Gastrocnemius medialis (tissue), 4 donors: Measurements from ENCODE around the gene DNMBP. TPM values are rescaled to one million over a fixed set of nuclear protein-coding genes. Genes with fewer than 3 reads are reported as not detected.

ENCODE experiments used
- ATAC-seq, 2 donors: fragments of 150-250 bp; one replicate each; pipeline ENCODE4 v1.9.1; 2016
- DNase-seq, 2 donors: peaks; one replicate each; pipeline ENCODE4 v3.0.0-alpha.2; 2019
- H3K27ac ChIP-seq, 4 donors: fragments of 200-600 bp; sonication (generic); 1 replicate in 1 of 4; 2 replicates in 3 of 4; pipeline ENCODE4 v1.5.1; 2016 to 2018; ENCODE audit warnings: mild to moderate bottlenecking in 2 of 4, moderate library complexity in 1 of 4
- H3K27me3 ChIP-seq, 3 donors: fragments of 200-600 bp; sonication (generic) in 2 of 3; 1 replicate in 1 of 3; 2 replicates in 2 of 3; pipeline versions ENCODE4 v1.5.1 to v1.6.0; 2016 to 2019; ENCODE audit warnings: mild to moderate bottlenecking in 1 of 3, moderate library complexity in 1 of 3
- H3K36me3 ChIP-seq, 2 donors: fragments of 200-600 bp; sonication (generic) in 1 of 2; one replicate each; pipeline ENCODE4 v1.5.1; 2017 to 2018
- H3K4me1 ChIP-seq, 2 donors: fragments of 200-600 bp; sonication (generic) in 1 of 2; one replicate each; pipeline ENCODE4 v1.5.1; 2016 to 2017; ENCODE audit warnings: mild to moderate bottlenecking in 2 of 2
- H3K4me3 ChIP-seq, 4 donors: fragments of 200-600 bp; sonication (generic) in 3 of 4; 1 replicate in 1 of 4; 2 replicates in 3 of 4; pipeline ENCODE4 v1.5.1; 2016 to 2019; ENCODE audit warnings: mild to moderate bottlenecking in 2 of 4
- H3K9me3 ChIP-seq, 3 donors: fragments of 200-600 bp; sonication (generic) in 2 of 3; 1 replicate in 1 of 3; 2 replicates in 2 of 3; pipeline ENCODE4 v1.5.1; 2016 to 2019
- POLR2A ChIP-seq, 2 donors: fragments of 450-650 bp; IDR thresholded peaks; one replicate each; pipeline ENCODE4 v1.6.1; 2017; ENCODE audit warnings: antibody characterized with exemption in 2 of 2, mild to moderate bottlenecking in 2 of 2, moderate library complexity in 2 of 2
- in situ Hi-C, 4 donors: fragments of 200-750 bp; cut with MboI; loops; one replicate each; pipeline versions ENCODE4 v1.15.0 to v1.8.0; 2017; ENCODE audit warnings: low sequenced_read_pairs in 4 of 4
- intact Hi-C: fragments of 100-400 bp; cut with DNase I; formaldehyde crosslinking; loops from one replicate; pipeline ENCODE4 v1.15.1; 2023; ENCODE audit warnings: low total_unique reads
- total RNA-seq, 4 donors: library from RNA; depleted of rRNA; stranded (reverse); fragments of >200 nt; gene quantifications; one replicate each; pipeline versions ENCODE4 v1.1.0 to v1.2.3, GENCODE V29; 2016
- TF ChIP-seq, protein P1 (sequence below), 5 experiments: fragments of 450-650 bp in 3 of 5; fragments of 200-600 bp in 2 of 5; sonication (generic) in 2 of 5; IDR thresholded peaks in 4 of 5; conservative IDR thresholded peaks in 1 of 5; 1 replicate in 4 of 5; 2 replicates in 1 of 5; pipeline ENCODE4 v1.5.1; 2016 to 2019; ENCODE audit warnings: antibody characterized with exemption in 5 of 5, mild to moderate bottlenecking in 3 of 5, moderate library complexity in 3 of 5

DNMBP gene
- total RNA-seq, 4 donors from 2014 or later = 9.5 to 22.5 (median 15.0) TPM

DNA sequence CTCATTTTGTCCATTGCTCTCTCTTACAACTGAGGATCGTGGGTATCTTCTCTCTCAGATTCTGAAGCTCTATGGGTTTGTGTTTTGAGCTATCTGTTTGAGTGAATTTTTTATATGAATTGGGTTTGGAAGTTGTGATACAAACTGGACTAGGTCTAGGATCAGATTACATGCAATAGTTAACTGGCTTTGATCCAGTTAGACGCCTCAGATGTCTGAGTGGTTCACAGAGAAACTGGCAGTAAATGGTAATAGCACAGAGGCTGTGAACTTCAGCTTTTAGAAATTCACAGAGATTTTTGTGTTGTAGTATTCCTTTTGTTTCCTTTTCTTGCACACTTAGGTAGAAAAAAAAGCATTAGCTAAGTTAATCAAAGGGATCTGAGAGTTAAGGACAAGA is 12.7 kb upstream of the DNMBP start:
- Histone ChIP-seq H3K36me3 (no peaks in the 10 kb centered on the region), H3K4me3 (no peak overlapping the region), H3K27ac (no peak overlapping the region), H3K9me3 (no peaks in the 10 kb centered on the region), H3K4me1 (no peaks in the 10 kb centered on the region), H3K27me3 (no peaks in the 10 kb centered on the region)
- DNase-seq = no peak
- TF ChIP-seq, protein P1, sequence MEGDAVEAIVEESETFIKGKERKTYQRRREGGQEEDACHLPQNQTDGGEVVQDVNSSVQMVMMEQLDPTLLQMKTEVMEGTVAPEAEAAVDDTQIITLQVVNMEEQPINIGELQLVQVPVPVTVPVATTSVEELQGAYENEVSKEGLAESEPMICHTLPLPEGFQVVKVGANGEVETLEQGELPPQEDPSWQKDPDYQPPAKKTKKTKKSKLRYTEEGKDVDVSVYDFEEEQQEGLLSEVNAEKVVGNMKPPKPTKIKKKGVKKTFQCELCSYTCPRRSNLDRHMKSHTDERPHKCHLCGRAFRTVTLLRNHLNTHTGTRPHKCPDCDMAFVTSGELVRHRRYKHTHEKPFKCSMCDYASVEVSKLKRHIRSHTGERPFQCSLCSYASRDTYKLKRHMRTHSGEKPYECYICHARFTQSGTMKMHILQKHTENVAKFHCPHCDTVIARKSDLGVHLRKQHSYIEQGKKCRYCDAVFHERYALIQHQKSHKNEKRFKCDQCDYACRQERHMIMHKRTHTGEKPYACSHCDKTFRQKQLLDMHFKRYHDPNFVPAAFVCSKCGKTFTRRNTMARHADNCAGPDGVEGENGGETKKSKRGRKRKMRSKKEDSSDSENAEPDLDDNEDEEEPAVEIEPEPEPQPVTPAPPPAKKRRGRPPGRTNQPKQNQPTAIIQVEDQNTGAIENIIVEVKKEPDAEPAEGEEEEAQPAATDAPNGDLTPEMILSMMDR (IDR thresholded peaks at IDR 0.05 in 4 of 5, conservative IDR thresholded peaks at IDR 0.05 in 1 of 5) = no peak
- no peak for TF ChIP-seq POLR2A (IDR thresholded peaks at IDR 0.05)
- no peak for ATAC-seq
- in situ Hi-C loops (loop anchor here in 1 of 4 donors (25.0 kb wide), 1 partner anchor 110 kb away; no protein-coding TSS in a partner anchor), intact Hi-C loops (no loop called here)

DNA sequence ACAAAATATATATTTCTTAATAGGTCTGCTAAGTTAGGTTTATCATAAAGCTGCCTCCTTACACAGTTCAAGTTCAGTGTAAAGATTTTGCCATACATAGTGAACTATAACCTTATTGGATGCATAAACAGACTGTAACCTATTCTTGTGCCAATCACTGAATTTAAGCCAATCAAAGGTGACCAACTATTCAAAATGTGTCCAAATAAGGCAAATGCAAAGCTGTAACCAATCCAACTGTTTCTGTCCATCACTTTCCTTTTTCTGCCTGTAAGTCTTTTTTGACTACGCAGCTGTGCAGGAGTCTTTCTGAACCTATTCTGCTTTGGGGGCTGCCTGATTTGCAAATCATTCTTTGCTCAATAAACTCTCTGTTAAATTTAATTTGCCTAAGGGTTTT is 11.6 kb upstream of the DNMBP start:
- Histone ChIP-seq H3K4me1 (no peaks in the 10 kb centered on the region), H3K9me3 (no peaks in the 10 kb centered on the region), H3K27ac (no peak overlapping the region), H3K4me3 (no peak overlapping the region), H3K27me3 (no peaks in the 10 kb centered on the region), H3K36me3 (no peaks in the 10 kb centered on the region)
- DNase-seq (no peak), ATAC-seq (no peak)
- intact Hi-C loops (no loop called here), in situ Hi-C loops (loop anchor here in 1 of 4 donors (25.0 kb wide), 1 partner anchor 109 kb away; no protein-coding TSS in a partner anchor)
- no peak for TF ChIP-seq POLR2A (IDR thresholded peaks at IDR 0.05)
- TF ChIP-seq, protein P1 (IDR thresholded peaks at IDR 0.05 in 4 of 5, conservative IDR thresholded peaks at IDR 0.05 in 1 of 5) = no peak

DNA sequence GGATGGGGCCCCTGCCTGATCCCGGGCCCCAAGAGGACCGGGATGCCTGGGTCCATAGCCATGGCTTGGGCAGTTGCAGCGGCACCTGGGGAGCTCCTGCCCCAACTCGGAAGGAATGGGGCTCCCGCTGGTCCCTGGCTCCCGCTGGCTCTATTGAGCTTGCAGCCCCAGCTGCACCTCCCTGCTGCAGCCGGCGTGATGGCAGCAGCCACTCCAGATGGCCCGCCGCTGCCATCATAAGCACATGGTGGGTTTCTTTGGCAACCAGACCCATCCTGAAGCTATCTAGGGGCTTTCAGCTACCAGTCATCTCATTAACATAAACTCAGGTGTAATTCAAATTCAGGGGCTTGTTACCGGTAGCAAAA is 11.1 kb upstream of the DNMBP start:
- ATAC-seq = no peak
- in situ Hi-C loops = loop anchor here in 1 of 4 donors (25.0 kb wide), 1 partner anchor 109 kb away; no protein-coding TSS in a partner anchor
- Histone ChIP-seq H3K4me3 (no peak overlapping the region), H3K36me3 (no peaks in the 10 kb centered on the region), H3K4me1 (no peaks in the 10 kb centered on the region), H3K27me3 (no peaks in the 10 kb centered on the region), H3K9me3 (no peaks in the 10 kb centered on the region), H3K27ac (no peak overlapping the region)
- DNase-seq = no peak
- TF ChIP-seq POLR2A (IDR thresholded peaks at IDR 0.05) = no peak
- TF ChIP-seq, protein P1 (IDR thresholded peaks at IDR 0.05 in 4 of 5, conservative IDR thresholded peaks at IDR 0.05 in 1 of 5) = no peak
- intact Hi-C loops = no loop called here

DNA sequence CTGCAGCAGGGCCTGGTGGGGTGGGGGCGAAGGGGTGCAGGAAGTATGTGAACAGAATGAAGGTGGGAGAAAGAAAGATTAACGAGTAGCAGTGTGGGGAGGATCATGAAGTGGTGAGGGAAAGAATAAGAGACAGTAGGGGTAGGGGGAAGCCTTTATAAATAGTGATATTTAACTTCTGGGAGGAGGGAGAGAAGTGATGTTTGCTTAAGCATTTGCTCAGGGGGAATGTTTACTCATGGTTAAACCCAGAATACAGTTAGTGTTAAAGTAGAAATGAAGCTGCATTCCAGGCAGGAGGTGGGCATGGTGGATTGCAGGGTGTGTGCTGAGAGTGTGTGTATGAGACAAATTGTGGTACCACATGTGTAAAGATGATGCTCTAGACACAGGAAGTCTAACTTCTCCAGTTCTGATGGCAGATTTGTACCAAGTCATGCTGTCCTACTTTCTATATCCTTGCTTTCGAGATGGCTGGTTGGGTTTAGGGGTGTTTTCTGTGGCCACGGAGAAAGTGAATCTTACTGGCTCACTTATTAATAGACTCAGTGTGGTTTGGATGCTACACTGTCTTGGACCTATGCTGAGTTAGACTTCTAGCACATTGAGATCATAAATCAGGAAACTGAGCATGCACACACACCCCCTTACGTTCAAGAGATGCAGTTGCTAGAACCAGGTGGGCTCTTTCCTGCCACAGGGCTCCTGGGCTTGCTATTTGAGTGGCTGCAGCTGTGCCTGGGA is 10.6 kb upstream of the DNMBP start:
- H3K4me1 ChIP-seq = no peaks in the 10 kb centered on the region
- H3K9me3 ChIP-seq = no peaks in the 10 kb centered on the region
- DNase-seq = no peak
- TF ChIP-seq POLR2A (IDR thresholded peaks at IDR 0.05) = no peak
- TF ChIP-seq, protein P1 (IDR thresholded peaks at IDR 0.05 in 4 of 5, conservative IDR thresholded peaks at IDR 0.05 in 1 of 5) = no peak
- no peak overlapping the region for H3K4me3 ChIP-seq
- H3K36me3 ChIP-seq = no peaks in the 10 kb centered on the region
- intact Hi-C loops = no loop called here
- no peaks in the 10 kb centered on the region for H3K27me3 ChIP-seq
- no peak overlapping the region for H3K27ac ChIP-seq
- no peak for ATAC-seq
- in situ Hi-C loops = loop anchor here in 1 of 4 donors (25.0 kb wide), 1 partner anchor 108 kb away; no protein-coding TSS in a partner anchor
